ENCODE measurements around the gene ZNF283.
"Not testable (repeated sequence)": the region's sequence is repeated elsewhere in the genome, so short reads cannot be mapped to it uniquely, and the experiment has no call there.

- TF ChIP-seq CTCF, POLR2A (IDR thresholded peaks at IDR 0.05): not testable (repeated sequence)
These were observed 20.7 kb upstream of the ZNF283 start for GRCh38 chr19:43806401-43806800.

Measured in body of pancreas (tissue), 4 donors.